HG03175 (cell line): Measurements from ENCODE around the gene CTBS.
"Not testable (repeated sequence)": the region's sequence is repeated elsewhere in the genome, so short reads cannot be mapped to it uniquely, and the experiment has no call there.

ENCODE experiments used
- ATAC-seq: cut with Tn5 transposase; IDR thresholded peaks from one replicate; pipeline ENCODE4 v1.9.1; 2021; ENCODE audit warnings: mild to moderate bottlenecking, moderate library complexity; ENCODE audit not compliant: unreplicated experiment

Gene CTBS

DNA sequence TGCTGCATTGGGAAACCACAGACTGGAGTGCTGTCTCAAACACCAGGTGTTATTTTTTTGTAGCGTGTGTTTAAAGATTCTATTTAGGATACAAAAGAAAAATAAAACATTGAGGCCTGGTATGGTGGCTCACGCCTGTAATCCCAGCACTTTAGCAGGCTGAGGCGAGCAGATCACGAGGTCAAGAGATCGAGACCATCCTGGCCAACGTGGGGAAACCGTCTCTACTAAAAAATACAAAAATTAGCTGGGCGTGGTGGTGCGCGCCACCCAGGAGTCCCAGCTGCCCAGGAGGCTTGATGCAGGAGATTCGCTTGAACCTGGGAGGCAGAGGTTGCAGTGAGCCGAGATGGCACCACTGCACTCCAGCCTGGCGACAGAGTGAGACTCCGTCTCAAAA is 66.4 kb downstream of the CTBS start:
- not testable (repeated sequence) for ATAC-seq

DNA sequence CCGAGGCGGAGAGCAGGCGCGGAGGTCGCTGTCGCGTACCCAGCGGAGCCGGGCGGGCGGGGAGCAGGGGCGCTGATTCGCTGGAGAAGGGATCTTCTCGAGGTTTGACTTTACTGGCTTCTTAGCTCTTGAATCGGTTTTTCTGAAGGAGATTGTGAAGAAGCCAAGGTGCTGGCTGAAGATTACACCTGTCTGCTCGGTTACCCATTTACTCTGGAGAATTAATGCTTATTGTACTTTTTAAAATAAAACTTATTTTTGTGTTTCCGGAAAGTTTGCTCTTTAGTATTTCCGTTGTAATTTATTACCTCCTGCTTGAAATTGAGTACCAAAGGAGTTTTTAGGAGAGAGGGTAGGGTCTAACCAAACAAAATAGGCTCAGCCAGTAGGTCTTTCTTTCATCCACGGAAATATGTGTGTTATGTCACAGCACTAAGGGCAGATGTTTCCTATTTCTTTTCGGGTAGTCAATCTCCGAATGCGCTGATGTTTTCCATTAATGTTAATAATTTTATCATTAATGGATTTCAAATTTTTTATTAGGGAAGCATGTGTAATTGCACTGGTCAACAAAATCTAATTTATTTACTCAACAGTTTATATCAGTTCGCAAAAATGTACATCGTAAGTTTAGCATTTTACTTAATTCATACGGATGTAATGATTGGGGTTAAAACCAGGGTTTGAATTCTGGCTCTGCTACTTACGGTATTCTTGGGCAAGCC is 67.3 kb downstream of the CTBS start:
- no peak for ATAC-seq

DNA sequence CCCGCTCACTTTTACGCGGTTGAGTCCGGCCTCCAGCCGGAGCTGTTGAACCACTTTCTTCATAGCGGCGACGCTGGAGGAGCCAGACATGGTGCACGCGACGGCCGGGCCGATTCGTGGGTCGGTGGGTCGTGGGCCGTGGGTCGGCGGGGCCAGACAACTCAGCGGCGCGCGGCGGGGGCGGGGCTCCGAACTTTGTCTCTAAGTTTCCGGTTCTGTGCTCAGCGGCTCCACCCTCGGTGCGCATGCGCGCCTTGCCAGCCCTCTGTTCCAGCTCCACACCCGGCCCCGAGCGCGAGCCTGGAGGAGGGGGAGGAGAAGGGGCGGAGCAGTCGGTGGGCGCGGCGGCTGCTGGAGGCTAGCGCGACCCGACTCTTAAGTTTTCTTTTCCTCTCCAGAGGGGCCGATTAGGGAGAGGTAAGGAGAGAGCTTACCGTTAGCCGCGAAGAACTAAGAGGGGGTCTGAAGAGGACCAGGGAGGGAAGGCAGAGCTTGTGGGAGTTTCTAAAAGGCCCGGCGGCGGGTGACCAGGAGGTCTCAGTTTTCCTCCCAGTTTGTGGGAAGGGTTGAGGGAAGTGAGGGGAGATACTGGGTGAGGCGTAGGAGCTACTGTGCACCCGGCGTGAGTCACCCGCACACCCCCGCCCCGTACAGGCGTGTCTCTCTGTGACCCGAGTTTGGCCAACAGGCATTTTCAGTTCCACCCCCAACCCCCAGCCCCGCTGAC is 68.1 kb downstream of the CTBS start, which contains the start of the genes GNG5 and SPATA1:
Gene GNG5, minus strand, starts transcription at position 580 of the 727 bp plus-strand sequence. Its CDS starts 490 bp downstream, at position 90.
Gene SPATA1, plus strand, starts transcription at position 385 of the 727 bp plus-strand sequence. CDS start 9,974 bp downstream, outside the sequence.
- peak; percentile 82 for ATAC-seq

DNA sequence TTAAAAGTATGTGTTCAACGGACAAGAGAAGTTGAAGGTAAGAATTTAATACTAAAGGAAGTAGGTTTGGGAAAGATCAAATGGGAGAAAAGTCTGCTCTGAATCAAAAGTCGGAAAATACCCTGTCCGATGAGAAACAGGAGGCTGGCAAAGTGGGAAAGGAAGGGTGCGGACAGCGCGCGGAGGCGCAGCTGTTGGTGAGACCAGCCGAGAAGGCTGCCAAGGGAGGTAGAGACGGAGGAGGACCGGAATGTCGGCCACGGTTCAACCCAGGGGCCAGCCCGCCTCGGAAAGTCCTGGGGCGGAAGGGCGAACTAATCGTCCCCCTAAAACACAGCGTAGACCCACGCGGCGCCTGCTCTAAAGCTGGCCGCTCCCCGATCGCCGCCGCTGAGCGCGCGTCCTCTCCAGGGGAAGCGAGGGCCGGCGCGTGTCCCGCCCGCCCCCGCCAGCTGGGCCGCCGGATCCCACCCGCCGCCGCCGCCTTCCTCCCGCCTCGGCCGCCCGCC is 68.7 kb downstream of the CTBS start:
- peak; percentile 37 for ATAC-seq

DNA sequence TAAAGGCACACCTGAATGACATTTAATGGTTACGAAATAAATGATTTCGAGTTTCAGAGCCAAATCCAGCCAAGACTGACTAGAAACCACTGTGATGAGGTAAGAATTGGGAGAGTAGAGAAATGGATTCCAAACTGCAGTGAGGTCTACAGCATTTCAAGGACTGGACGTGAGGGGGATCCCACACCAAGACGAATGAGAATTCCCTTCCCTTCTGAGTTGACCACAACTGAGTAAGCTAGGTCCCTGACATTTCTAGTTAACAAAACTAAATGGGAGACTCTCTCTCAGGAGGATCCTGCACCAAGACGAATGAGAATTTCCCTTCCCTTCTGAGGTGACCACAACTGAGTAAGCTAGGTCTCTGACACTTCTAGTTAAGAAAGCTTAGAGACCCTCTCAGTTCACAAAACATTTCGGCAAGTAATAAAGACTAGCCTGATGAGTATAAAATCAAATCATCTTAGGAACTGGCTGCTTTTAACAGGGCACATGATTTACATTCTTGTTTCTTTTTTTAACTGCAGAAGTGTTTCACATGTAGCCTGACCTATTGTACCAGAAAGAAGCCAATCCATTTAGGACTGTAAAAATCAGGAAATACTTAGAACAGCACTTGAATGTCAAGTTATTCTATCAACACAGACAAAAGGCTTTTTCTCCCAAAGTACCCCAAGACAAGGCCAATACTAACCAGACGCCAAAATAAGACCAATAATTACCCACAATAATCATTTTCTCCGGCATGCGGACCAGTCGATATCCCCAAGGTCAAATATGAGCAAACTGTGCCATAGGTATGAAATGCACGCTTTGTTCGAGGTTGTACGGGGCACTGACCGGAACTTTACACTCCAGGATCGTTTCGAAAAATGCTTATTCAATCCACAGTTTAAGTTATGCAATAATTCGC is 69.4 kb downstream of the CTBS start:
- no peak for ATAC-seq

DNA sequence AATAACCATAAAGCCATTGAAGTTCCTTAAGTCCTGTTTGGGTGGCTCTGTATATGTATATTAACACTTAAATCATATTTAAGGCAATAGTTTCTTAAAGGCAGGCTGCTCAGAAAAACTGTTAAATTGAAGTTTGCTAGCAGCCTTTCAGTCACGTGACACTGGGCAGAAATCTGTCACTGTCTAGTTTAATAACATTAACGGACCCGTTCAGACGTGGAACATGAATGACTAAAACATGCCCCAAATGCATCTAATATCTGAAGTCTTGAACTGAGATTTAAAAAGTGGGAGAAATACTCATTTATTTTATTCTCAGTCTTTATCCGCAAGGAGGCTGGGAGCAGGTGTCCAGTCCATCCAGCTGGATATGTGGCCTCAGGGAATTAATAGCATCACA is 71.3 kb downstream of the CTBS start:
- no peak for ATAC-seq
